K562 (cell line): Measurements from ENCODE around the gene PGP. TPM values are rescaled to one million over a fixed set of nuclear protein-coding genes. Genes with fewer than 3 reads are reported as not detected.

Experiments
- CHD2 ChIP-seq: IDR thresholded peaks from 2 replicates; pipeline ENCODE4 v1.6.1; 2011; ENCODE audit warnings: low read depth, low read length
- DMBX1 ChIP-seq: fragments of 250-450 bp; sonication (Bioruptor Pico); IDR thresholded peaks from 2 replicates; pipeline ENCODE4 v1.8.0; 2022; ENCODE audit warnings: inconsistent platforms, mild to moderate bottlenecking, moderate library complexity, borderline replicate concordance
- EGR1 ChIP-seq: fragments of 450-650 bp; conservative IDR thresholded peaks from 2 replicates; pipeline ENCODE4 v1.6.1; 2017; ENCODE audit warnings: mild to moderate bottlenecking
- ESRRB ChIP-seq: fragments of 250-450 bp; sonication (Bioruptor Pico); IDR thresholded peaks from 2 replicates; pipeline ENCODE4 v1.5.0; 2020; ENCODE audit warnings: mild to moderate bottlenecking, moderate library complexity, borderline replicate concordance
- NFYB ChIP-seq: IDR thresholded peaks from 2 replicates; pipeline ENCODE4 v1.6.1; 2011; ENCODE audit warnings: mild to moderate bottlenecking, moderate library complexity; ENCODE audit not compliant: insufficient read length; ENCODE audit errors: extremely low read depth
- SP2 ChIP-seq: IDR thresholded peaks from 2 replicates; pipeline ENCODE4 v1.6.1; 2011; ENCODE audit warnings: mild to moderate bottlenecking, low read depth, low read length, moderate library complexity; ENCODE audit not compliant: poor library complexity, severe bottlenecking; ENCODE audit errors: extremely low read depth
- SRF ChIP-seq, 2 experiments: fragments of 250-450, 450-650 bp in 1 of 2; sonication (Bioruptor Pico) in 1 of 2; sonication (generic) in 1 of 2; formaldehyde crosslinking; IDR thresholded peaks; 2 replicates each; pipeline versions ENCODE4 v1.5.0 to v1.5.1; 2020 to 2022; ENCODE audit warnings: mild to moderate bottlenecking in 1 of 2, missing genetic modification reagents in 1 of 2
- ZNF197 ChIP-seq: fragments of 200-800 bp; sonication (Bioruptor generic); IDR thresholded peaks from 2 replicates; pipeline ENCODE4 v1.6.1; 2016; ENCODE audit warnings: low read depth, missing genetic modification characterization, missing compliant biosample characterization
- ZNF384 ChIP-seq: IDR thresholded peaks from 2 replicates; pipeline ENCODE4 v1.6.1; 2012; ENCODE audit warnings: low read depth, low read length, improper control_type of control experiment
- ZNF584 ChIP-seq: fragments of 200-800 bp; sonication (Bioruptor generic); IDR thresholded peaks from 2 replicates; pipeline ENCODE4 v1.6.1; 2016; ENCODE audit warnings: low read depth, mild to moderate bottlenecking, missing genetic modification characterization, missing compliant biosample characterization
- ZNF589 ChIP-seq: fragments of 200-800 bp; sonication (Bioruptor generic); IDR thresholded peaks from 2 replicates; pipeline ENCODE4 v1.6.1; 2016; ENCODE audit warnings: low read depth, missing genetic modification characterization, missing compliant biosample characterization
- polyA plus RNA-seq, 8 experiments: library from polyadenylated mRNA; depleted of rRNA in 4 of 8; stranded (reverse) in 5 of 8; unstranded in 3 of 8; fragments of >200 nt; fragmentation: Nextera tagmentation in 2 of 8; fragmentation: Illumina TruSeq in 1 of 8; extraction: Ambion mirVana in 2 of 8; extraction: Trizol in 1 of 8; gene quantifications; 2 replicates each; pipeline versions ENCODE4 v1.2.1 to v1.2.3, GENCODE V29; 2011 to 2014; ENCODE audit warnings: inconsistent platforms in 1 of 8, missing spikeins in 1 of 8
- total RNA-seq, 7 experiments: library from RNA; depleted of rRNA in 6 of 7; stranded (reverse); fragments of >200 nt in 6 of 7; fragmentation: Illumina TruSeq in 2 of 7; extraction: Trizol in 2 of 7; gene quantifications; 2 replicates each; pipeline versions ENCODE4 v1.2.1 to v1.2.3, GENCODE V29; 2011 to 2021; ENCODE audit warnings: low replicate concordance in 1 of 7
- TF ChIP-seq, protein P1 (sequence below): fragments of 200-800 bp; sonication (Bioruptor generic); IDR thresholded peaks from 2 replicates; pipeline ENCODE4 v1.6.1; 2016; ENCODE audit warnings: missing genetic modification characterization, missing compliant biosample characterization
- TF ChIP-seq, protein P2 (sequence below): fragments of 150-350 bp; IDR thresholded peaks from 2 replicates; pipeline ENCODE4 v1.6.1; 2014; ENCODE audit warnings: low read depth, mild to moderate bottlenecking, low read length, borderline replicate concordance
- TF ChIP-seq, protein P3 (sequence below): sonication (generic); formaldehyde crosslinking; IDR thresholded peaks from 2 replicates; pipeline ENCODE4 v1.8.0; 2022; ENCODE audit warnings: mild to moderate bottlenecking, missing genetic modification reagents, borderline replicate concordance

PGP gene
- total and polyA plus RNA-seq, 9 of the 15 experiments (the other 6 are each of a cell fraction or from before 2014, with no cell fraction given): 1.1 to 57.6 (median 19.6) TPM

DNA sequence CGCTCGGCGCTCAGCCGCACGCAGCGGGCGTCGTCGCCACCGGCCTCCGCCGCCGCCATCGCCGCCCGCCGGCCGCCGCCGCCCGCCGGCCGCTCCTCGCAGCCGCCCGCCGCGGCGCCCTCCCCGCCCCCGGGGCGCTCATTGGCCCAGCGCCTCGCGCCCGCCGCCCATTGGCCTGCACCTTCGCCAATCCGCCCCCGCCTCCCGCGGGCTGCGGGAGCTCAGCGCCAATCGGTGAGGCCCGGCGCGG, at the start of gene PGP (continued):
- TF ChIP-seq, protein P1, sequence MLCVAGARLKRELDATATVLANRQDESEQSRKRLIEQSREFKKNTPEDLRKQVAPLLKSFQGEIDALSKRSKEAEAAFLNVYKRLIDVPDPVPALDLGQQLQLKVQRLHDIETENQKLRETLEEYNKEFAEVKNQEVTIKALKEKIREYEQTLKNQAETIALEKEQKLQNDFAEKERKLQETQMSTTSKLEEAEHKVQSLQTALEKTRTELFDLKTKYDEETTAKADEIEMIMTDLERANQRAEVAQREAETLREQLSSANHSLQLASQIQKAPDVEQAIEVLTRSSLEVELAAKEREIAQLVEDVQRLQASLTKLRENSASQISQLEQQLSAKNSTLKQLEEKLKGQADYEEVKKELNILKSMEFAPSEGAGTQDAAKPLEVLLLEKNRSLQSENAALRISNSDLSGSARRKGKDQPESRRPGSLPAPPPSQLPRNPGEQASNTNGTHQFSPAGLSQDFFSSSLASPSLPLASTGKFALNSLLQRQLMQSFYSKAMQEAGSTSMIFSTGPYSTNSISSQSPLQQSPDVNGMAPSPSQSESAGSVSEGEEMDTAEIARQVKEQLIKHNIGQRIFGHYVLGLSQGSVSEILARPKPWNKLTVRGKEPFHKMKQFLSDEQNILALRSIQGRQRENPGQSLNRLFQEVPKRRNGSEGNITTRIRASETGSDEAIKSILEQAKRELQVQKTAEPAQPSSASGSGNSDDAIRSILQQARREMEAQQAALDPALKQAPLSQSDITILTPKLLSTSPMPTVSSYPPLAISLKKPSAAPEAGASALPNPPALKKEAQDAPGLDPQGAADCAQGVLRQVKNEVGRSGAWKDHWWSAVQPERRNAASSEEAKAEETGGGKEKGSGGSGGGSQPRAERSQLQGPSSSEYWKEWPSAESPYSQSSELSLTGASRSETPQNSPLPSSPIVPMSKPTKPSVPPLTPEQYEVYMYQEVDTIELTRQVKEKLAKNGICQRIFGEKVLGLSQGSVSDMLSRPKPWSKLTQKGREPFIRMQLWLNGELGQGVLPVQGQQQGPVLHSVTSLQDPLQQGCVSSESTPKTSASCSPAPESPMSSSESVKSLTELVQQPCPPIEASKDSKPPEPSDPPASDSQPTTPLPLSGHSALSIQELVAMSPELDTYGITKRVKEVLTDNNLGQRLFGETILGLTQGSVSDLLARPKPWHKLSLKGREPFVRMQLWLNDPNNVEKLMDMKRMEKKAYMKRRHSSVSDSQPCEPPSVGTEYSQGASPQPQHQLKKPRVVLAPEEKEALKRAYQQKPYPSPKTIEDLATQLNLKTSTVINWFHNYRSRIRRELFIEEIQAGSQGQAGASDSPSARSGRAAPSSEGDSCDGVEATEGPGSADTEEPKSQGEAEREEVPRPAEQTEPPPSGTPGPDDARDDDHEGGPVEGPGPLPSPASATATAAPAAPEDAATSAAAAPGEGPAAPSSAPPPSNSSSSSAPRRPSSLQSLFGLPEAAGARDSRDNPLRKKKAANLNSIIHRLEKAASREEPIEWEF (CRISPR knock-in tag): peak; percentile 99; the same call in 1 of the 2 replicates
- TF ChIP-seq DMBX1 (CRISPR knock-in tag) (peak; percentile 91; the same call in 1 of the 2 replicates), CHD2 (peak; percentile 95), SP2 (peak; percentile 84), ZNF584 (peak; percentile 98; the same call in 1 of the 2 replicates), ZNF589 (peak; percentile 100), EGR1 (peak; percentile 93; the same call in 1 of the 2 replicates), ESRRB (CRISPR knock-in tag) (peak; percentile 82; the same call in 1 of the 2 replicates), NFYB (peak; percentile 96), ZNF197 (0 out of 2 replicates have a peak, but pooled peaks have one; percentile 97), ZNF384 (no peak), SRF (CRISPR knock-in tag; IDR thresholded peaks at IDR 0.05) (0 out of 4 replicates have a peak, but pooled peaks of 1 of the 2 experiments have one; percentile 56)
- TF ChIP-seq, protein P2, sequence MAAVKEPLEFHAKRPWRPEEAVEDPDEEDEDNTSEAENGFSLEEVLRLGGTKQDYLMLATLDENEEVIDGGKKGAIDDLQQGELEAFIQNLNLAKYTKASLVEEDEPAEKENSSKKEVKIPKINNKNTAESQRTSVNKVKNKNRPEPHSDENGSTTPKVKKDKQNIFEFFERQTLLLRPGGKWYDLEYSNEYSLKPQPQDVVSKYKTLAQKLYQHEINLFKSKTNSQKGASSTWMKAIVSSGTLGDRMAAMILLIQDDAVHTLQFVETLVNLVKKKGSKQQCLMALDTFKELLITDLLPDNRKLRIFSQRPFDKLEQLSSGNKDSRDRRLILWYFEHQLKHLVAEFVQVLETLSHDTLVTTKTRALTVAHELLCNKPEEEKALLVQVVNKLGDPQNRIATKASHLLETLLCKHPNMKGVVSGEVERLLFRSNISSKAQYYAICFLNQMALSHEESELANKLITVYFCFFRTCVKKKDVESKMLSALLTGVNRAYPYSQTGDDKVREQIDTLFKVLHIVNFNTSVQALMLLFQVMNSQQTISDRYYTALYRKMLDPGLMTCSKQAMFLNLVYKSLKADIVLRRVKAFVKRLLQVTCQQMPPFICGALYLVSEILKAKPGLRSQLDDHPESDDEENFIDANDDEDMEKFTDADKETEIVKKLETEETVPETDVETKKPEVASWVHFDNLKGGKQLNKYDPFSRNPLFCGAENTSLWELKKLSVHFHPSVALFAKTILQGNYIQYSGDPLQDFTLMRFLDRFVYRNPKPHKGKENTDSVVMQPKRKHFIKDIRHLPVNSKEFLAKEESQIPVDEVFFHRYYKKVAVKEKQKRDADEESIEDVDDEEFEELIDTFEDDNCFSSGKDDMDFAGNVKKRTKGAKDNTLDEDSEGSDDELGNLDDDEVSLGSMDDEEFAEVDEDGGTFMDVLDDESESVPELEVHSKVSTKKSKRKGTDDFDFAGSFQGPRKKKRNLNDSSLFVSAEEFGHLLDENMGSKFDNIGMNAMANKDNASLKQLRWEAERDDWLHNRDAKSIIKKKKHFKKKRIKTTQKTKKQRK: peak; percentile 61; the same call in 1 of the 2 replicates
- TF ChIP-seq, protein P3, sequence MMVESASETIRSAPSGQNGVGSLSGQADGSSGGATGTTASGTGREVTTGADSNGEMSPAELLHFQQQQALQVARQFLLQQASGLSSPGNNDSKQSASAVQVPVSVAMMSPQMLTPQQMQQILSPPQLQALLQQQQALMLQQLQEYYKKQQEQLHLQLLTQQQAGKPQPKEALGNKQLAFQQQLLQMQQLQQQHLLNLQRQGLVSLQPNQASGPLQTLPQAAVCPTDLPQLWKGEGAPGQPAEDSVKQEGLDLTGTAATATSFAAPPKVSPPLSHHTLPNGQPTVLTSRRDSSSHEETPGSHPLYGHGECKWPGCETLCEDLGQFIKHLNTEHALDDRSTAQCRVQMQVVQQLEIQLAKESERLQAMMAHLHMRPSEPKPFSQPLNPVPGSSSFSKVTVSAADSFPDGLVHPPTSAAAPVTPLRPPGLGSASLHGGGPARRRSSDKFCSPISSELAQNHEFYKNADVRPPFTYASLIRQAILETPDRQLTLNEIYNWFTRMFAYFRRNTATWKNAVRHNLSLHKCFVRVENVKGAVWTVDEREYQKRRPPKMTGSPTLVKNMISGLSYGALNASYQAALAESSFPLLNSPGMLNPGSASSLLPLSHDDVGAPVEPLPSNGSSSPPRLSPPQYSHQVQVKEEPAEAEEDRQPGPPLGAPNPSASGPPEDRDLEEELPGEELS (CRISPR knock-in tag): no peak
